AG09319 (cell line): ENCODE measurements around the gene THEM4.

Source experiments
- DNase-seq: peaks from one replicate; pipeline ENCODE4 v3.0.0-alpha.2; 2010; ENCODE audit warnings: low read depth; ENCODE audit errors: extremely low read depth
- TF ChIP-seq, protein P1 (sequence below): IDR thresholded peaks from 2 replicates; pipeline ENCODE4 v1.5.1; 2011; ENCODE audit warnings: low read depth, mild to moderate bottlenecking, inconsistent platforms, low read length, moderate library complexity

THEM4 gene

DNA sequence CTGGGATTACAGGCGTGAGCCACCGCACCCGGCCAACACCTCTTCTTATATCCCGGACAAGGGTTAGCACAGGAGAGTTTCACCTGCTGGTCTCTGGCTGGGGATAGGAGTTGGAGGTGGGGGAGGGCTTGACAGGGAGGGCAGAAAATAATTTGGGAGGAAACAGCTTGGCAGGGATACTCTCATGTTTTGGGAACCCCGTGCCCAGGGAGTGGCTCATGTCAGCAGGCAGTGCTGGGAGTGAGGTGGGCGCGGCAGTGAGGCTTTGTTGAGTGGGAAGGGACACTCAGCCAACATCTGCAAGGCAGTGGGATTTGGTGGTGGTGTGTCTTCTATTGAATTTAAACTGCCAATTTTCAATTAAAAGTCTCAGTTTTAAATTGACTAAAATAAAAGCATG, 54.7 kb downstream of the THEM4 start:
- no peak for DNase-seq
- TF ChIP-seq, protein P1, sequence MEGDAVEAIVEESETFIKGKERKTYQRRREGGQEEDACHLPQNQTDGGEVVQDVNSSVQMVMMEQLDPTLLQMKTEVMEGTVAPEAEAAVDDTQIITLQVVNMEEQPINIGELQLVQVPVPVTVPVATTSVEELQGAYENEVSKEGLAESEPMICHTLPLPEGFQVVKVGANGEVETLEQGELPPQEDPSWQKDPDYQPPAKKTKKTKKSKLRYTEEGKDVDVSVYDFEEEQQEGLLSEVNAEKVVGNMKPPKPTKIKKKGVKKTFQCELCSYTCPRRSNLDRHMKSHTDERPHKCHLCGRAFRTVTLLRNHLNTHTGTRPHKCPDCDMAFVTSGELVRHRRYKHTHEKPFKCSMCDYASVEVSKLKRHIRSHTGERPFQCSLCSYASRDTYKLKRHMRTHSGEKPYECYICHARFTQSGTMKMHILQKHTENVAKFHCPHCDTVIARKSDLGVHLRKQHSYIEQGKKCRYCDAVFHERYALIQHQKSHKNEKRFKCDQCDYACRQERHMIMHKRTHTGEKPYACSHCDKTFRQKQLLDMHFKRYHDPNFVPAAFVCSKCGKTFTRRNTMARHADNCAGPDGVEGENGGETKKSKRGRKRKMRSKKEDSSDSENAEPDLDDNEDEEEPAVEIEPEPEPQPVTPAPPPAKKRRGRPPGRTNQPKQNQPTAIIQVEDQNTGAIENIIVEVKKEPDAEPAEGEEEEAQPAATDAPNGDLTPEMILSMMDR, result no peak

DNA sequence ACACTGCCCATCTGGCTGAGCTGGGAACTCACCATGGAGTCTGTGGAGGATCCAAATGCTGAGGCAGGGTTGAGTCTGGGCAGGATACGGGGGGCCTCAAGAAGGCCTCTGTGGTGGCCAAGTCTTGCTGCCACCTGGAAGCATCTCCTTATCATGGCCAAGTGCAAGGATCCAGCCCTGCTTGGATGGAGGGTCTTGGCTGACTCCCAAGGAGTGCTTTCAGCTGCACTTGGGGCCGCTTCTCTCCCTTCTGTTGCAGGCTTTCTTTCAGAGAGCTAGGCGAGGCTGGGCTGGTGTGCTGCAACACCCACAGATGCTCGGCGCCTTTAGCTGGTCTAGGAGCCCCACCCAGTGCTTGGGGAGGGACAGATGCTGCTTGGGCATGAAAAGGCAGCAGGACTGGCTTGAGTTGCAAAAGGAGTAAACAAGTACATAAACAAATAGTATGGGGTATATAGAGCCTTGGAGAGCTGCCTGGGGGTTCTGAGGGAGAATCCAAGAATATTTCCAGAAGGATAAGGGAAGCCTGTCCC, 55.8 kb downstream of the THEM4 start, which contains the start of gene THEM5:
Gene THEM5 (minus strand): TSS at position 302 of the 533 bp plus-strand sequence. CDS start 147 bp downstream, at position 155.
- TF ChIP-seq, protein P1, result no peak

DNA sequence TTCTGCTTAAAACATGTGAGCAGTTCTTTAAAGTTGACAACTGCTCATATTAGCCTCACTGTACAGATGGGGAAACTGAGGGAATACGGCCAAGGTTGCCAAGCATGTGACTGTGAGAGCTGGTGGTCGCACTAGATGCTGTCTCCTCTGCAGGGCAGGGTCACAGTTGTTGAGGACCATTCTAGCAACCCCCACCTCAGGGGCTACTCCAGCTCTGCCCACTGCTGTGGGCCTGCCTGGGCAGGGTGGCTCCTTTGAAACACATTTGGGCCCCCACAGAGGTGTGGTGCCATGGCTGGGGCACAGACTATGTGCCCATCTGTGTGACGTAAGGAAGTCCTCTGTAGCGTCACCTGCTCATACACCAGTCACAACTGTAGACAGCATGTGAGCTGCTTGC, 56.6 kb downstream of the THEM4 start:
- no peak for DNase-seq
- TF ChIP-seq, protein P1, result no peak

More for the DNA sequence above, 55.8 kb downstream of the THEM4 start, which contains the start of gene THEM5:
- no peak for DNase-seq

DNA sequence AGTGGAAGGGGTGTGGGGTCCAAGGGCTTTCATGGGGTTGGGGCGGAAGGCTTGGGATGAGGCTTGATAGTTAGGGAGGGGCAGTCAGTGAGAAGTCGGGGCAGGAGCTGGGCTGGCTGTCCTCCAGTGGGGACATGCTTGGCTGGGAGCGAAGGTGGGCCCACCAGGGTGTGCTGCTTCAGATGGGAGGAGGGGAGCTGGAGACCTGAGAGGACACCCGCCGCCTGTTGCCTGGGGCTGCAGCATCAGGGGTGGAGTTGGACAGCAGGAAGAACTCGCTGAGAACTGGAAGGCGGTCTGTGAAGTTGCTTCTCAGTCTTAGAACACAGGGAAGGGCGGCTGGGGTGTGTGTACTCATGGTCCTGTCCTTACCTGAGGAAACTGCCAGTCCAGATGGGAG, 57.4 kb downstream of the THEM4 start:
- DNase-seq, result no peak
- TF ChIP-seq, protein P1, result no peak

DNA sequence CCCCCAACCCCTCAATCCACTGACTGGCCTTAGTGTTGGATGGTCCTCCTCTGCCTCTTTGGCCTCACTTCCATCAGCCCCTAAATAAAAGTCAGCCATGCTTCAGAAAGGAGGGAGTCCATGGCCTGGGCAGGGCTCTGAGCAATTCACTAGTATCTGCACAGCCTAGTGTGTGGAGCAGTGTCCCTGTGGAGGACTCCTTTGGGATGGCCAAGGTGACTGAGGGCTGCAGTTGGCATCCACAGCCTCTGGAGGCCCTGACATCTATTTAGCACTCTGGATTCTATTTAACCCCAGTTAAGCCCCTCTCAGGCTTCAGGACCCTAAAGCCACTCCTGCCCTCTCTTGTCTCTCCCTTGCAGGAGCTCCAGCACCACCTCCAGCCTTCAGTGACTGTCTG, 59.4 kb downstream of the THEM4 start:
- TF ChIP-seq, protein P1, result no peak
- no peak for DNase-seq

DNA sequence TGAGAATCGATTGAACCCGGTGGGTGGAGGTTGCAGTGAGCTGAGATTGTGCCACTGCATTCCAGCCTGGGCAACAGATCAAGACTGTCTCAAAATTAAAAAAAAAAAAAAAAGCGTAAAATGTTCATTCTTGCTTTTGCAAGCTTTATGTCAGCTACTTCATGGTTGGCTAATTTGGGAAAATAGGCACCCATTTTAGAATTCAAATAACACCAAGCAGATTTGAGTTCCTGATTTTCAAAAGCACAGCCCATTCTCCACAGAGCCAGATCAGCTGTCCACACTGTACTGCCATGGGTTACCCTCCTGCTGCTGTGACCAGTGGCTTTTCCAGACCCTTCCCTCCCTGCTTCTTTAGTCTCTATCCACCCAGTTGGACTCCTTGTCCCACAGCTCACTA, 60.2 kb downstream of the THEM4 start:
- DNase-seq, result no peak
- TF ChIP-seq, protein P1, result no peak

DNA sequence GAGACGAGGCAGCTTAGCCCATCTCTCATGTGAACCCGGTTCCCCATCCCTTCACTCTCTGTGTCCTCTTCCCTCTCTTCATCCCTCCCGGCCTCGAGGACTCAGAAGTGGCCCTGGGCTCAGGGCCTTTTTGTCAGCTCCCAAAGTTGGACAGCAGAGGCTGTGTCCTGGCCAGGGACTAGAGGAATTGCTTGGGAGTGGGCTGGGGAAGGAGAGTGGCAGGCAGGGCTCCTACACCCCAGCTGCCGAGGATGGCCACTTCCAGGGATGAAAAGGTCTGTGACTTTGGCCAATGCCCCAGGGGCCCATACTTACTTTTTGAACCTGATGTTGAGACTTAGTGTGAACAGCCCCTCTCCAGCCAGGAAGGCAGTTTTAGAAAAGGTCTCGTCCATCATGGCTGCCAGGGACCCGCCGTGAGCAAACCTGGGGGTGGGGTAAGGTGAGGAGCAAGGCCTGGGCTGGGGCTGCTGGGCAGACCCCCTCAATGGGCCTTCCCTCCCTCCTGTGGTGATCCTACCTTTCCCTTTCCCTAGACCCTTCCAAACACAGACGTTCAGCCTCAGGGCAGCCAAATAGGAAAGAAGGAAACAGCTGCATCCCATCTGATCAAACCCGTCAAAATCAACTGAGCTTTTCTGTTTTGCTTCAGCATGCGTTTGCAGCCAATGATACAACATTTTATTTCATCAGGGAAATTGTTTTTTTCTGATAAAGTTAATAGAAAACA, 61.3 kb downstream of the THEM4 start:
- no peak for DNase-seq
- TF ChIP-seq, protein P1, result no peak
